Stimulated activated CD4-positive, alpha-beta T cell treated with anti-CD3 and anti-CD28 coated beads, Interleukin-2, amount 100 ng/mL, for 24 hours (primary cell): ENCODE data around the gene TMEM132D.
"Not testable (repeated sequence)": the region's sequence is repeated elsewhere in the genome, so short reads cannot be mapped to it uniquely, and the experiment has no call there.

Experiments used
- DNase-seq, 2 donors: peaks; one replicate each; pipeline ENCODE4 v3.0.0-alpha.2; 2020

The TMEM132D gene

DNA sequence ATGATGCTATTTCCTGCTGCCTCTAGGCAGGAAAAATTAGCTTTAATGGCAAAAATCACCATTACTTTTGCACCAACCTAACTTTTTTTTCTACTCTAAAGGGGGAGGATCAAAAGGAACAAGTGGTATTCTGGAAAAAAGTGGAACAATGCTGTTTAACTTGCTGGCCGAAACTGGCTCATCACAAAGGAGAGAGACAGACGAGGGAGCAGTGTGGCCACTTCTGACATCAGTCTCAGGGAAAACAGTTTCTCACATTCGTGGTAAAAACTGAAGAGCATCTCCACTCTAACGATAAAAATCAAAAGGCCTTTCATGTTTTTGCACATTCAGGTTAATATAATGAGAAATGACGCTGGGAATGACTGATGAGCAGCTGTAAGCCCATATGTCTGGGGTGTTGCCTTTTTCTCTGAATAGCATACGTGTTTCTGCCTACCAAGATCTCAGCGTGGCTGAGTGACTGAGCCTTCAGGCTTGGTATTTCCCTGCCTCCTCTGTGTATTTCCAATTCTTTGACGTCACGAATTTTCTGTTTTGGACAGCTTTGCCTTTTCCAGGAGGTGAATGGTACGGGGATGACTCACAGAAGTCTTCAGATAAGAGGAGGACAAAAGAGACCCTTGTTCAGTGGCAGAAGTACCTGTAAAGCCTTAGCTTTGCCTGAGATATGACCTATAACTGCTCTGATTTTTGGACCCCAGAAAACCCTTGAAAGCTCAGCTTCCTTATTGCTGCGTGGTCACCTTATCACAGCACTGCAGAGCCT lies 691.8 kb downstream of the TMEM132D start:
- no peak for DNase-seq

DNA sequence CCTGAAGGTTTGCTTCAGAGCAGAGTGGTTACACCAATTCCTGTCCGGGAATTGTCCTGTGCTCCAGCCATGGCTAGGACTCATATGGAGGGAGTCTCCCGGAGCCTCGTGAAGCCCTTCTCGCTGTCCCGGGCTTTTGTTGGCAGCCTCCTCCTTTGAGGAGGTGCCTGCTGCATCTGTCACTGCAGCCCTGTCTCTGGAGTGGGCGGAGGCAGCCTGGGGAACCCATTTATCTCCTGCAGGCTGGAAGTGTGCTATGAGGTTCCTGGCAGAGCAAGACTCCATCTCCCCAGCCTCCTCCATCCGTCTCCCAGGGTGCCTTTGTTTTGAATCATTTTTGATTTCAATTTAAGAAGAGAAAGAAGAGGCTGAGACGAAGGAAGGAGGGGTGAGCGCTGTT lies 695.3 kb downstream of the TMEM132D start:
- DNase-seq, result no peak

GRCh38 chr12:129207084-129207483 lies 696.7 kb downstream of the TMEM132D start:
- no peak for DNase-seq

DNA sequence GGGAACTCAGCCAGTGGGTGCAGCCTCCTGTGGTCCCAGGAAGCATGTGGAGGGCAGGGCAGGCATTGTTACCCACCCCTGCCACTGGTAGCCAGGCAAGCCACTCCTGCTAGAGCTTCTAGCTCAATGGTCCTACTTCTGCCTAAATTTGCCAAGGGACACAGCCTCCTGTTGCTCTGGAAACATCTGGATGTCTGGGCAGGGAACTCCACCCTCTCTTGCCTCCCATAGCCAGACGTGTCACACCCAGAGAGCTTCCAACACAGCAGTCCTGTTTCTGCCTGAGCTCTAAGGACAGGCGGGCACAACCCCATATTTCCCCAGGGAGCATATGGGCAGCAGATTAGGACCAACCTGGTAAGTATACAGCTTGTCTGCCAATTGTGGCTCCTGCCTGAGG lies 700.4 kb downstream of the TMEM132D start:
- no peak for DNase-seq

GRCh38 chr12:129202109-129202814 lies 701.6 kb downstream of the TMEM132D start:
- DNase-seq, result no peak

DNA sequence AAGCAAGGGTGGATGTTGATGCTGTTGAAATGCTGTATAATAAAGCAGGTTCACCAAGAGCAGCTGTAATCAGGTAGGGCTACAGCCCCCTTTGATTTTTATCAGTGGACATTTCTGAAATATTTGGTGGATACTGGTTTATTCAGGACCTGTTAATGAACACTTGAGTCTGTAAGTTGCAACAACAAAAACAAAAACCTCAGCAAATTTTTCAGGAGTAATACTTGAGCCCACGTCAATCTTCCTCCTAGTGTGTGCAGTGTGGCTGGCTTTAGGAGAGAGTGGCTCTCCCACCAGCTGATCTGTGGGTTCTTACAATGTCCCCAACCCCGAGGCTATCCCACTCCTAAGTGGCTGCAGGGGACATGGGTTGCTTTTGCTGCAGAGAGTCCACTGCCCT lies 702.8 kb downstream of the TMEM132D start:
- no peak for DNase-seq

GRCh38 chr12:129200576-129200975 lies 703.2 kb downstream of the TMEM132D start:
- DNase-seq, result no peak

DNA sequence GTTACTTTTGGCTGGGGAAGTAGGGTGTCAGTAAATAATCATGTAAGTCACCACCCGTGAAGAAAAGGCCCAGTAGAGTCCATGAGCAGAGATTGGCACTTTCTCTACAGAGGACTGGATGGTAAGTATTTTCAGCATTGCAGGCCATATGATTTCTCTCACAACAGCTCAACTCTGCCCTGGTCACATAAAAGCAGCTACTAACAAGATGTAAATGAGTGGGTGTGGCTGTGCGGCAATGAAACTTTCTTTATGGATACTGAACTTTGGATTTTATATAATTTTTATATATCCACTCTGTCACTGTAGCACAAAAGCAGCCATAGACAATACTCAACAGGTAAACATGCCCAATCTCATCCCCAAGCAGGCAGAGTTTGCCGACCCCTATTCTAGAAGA lies 706.9 kb downstream of the TMEM132D start:
- DNase-seq, result no peak

DNA sequence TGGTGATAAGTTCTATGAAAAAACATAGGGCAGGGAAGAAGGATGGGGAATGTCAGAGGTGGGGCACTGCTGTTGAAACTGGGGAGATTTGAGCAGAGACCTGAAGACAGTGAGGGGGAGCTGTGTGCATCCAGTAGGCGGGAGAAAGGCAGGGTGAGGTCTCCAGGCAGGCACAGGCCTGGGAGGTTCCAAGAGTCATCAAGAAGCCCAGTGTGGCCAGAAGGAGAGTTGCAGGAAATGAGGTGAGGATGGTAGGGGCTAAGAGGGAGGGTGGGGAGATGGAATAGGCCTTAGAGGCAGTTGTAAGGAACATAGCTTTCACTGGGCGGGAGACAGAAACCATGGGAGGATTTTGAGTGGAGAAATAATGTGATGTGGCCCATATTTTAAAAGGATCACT lies 708.7 kb downstream of the TMEM132D start:
- DNase-seq, result no peak

DNA sequence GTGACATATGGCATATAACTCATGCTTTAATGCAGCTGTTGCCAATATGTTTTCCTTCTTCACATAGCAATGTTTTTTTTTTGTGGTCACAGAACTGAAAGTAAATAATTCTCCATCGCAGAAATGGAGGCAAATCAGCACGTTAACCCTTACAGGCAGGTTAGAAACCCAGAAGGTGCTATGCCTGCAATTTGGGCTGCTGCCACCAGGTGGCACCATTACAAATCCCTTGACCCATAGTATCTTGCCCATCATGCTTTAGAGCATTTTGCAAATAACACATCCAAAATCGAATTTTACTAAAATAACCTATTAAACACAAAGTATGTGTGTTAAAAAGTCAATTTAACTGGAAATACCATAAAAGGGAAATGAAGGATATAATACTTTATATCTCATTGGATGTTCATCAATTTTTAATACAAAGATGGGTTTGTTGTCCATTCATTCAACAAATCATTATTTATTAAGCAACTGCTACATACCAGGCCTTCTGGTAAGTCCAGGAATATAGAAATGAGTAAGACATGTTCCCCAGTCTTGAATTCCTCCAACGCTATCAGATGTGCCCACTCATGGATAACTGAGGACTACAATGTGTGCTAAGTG lies 710.5 kb downstream of the TMEM132D start:
- peak in 1 of 2 donors; percentile 53 for DNase-seq

GRCh38 chr12:129190827-129191226 lies 713.0 kb downstream of the TMEM132D start:
- DNase-seq, result no peak

DNA sequence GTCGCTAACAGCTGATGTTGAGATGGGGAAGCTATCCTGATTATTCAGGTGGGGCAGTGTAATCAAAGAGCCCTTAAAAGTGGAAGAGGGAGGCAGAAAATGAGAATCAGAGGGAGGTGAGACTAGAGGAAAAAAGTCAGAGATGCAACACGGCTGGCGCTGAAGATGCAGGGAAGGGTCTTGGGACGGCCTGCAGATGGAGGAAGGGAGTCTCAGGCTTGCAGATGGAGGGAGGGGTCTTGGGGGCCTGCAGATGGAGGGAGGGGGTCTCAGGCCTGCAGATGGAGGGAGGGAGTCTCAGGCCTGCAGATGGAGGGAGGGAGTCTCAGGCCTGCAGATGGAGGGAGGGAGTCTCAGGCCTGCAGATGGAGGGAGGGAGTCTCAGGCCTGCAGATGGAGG lies 713.9 kb downstream of the TMEM132D start:
- not testable (repeated sequence) for DNase-seq

- no peak for DNase-seq
These were observed 716.9 kb downstream of the TMEM132D start for GRCh38 chr12:129186952-129187351.

GRCh38 chr12:129185855-129186254 lies 718.0 kb downstream of the TMEM132D start:
- DNase-seq, result no peak

- no peak for DNase-seq
These were observed 719.5 kb downstream of the TMEM132D start for GRCh38 chr12:129184127-129184928.

DNA sequence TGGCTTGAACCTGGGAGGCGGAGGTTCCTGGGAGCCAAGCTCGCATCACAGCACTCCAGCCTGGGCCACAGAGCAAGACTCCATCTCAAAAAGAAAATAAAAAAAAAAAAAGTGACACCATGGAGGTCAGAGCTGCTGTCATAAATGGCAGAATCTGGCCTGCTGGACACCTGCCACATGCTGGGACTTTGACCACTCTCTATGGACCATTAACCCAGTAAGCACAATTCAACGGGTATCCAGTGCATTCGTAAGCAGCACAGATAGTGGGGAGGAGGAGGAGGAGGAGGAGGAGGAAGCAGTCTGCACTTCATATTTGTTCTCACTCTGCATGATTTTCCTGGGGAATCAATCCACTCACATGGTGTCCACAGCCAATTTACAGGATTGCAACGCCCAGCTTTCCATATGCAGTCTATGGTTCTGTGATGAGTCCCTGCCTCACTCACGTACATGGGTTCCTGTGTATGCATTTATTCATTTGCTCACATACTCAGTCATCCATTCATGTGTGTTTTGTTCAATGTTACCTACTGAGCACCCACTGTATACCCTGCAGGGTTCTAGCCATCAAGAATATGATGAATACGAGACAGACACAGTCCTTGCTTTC lies 723.8 kb downstream of the TMEM132D start:
- DNase-seq, result no peak

GRCh38 chr12:129169928-129170327 lies 733.9 kb downstream of the TMEM132D start:
- DNase-seq, result no peak

DNA sequence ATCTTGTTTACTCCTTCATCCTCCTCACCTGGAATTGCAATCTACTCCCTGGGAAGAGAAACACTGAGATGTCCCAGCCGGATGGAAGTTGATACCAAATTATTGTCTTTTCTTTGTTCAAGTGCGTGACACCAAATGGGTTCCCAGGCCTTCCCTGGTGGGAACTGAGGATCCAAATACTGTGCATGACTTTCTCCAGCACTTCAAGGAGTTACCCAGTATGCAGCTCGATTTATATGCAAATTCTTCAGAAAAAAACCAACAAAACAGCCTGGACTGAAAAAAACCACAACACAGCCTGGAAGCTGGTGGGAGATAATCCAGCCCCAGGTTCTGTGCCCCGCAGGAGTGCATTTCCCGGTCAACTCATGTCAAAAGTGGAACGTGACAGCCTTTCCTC lies 740.0 kb downstream of the TMEM132D start:
- DNase-seq, result no peak

DNA sequence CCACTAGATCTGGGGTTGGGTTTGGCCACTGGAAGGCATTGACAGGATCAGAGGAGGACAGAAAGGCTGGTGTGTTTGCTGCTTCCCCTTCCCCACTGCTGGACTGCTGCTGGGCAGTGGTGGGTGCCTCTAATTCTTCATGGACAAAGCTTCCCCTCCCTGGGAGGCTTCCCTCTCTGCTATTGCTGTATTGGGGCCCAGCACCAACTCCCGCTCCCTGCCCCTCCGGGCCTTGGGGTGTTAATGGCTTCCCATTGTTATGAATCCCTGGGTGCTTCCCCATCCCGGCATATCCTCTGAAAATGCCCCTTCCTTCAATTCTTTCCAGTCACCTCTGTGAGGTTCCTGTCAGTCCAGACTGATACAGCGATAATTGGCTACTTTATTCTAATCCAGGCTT lies 740.4 kb downstream of the TMEM132D start:
- DNase-seq, result no peak

DNA sequence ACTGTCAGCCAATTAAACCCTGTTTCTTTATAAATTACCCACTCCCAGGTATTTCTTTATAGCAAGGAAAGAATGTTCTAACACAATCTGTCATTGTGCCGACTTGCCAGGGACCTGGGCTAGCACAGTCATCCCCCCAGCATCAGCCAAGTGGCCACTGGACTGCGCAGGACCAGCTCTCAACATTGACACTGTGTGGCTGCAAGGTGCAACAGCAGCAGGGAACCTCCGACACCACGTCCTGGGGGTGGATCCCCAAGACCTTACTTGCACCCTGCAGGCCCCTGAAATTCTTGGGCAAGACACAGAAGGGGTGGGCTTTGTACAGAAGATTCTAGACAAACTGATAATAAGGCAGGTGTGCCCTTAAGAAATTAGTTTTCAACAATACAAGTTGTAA lies 741.0 kb downstream of the TMEM132D start:
- no peak for DNase-seq

DNA sequence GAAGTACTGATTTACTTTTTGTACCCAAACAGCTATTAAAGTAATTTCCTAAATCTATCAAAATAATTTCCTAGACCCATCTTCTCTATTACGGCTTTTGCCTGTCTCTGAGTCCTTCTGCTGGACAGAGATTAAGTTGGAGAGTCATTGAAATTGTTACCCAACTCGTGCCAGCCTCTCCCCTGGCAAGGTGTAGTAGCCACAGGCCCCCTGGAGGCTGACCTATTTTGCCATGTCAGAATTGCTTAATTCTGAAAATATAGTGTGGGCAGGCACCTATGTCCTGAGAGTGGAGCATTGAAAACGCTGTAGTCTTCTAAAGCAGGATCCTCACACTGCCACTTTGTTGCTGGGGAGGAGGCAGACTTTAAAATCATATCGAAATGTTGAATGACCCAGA lies 742.3 kb downstream of the TMEM132D start:
- no peak for DNase-seq

DNA sequence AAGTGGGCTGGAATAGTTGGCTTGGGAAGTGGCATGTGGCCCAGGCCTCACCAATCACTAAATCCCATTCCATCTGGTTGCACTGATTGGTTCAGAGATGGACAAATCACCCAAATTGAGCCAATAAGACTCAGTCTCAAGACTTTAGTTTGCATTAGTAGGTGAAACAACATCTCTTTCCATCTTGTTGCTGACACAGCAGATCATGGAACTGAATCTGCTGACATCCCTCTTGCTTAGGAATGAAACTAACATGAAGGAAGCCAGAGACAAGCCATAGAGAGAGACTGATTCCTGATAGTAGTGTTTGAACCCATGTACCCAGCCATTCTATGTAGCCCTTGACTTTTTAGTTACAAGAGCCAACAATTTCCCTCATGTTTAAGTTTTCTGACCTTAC lies 743.5 kb downstream of the TMEM132D start:
- no peak for DNase-seq
